Skeletal muscle cell (primary cell): ENCODE results near the gene ALX3.

Experiments
- DNase-seq: peaks from one replicate; pipeline ENCODE4 v3.0.0-alpha.2; 2010; ENCODE audit warnings: low read depth
- H3K4me3 ChIP-seq: 2 replicates; pipeline ENCODE4 v1.5.1; 2011; ENCODE audit warnings: low read depth, mild to moderate bottlenecking, control low read depth, low read length, moderate library complexity

ALX3 gene

DNA sequence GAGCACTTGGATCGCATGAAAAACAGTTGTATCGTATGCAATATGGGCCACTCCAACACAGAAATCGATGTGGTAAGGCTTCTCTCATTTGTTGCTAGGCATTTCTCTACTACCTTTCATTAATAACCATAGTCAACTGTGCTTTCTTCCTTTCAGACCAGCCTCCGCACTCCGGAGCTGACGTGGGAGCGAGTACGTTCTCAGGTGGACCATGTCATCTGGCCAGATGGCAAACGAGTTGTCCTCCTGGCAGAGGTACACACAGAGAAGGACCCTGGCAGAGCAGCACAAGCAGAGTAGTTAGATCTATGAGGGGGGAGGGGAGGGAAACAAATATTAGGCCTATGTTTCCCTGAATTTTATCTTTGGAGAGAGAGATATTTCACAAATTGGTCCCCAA lies 52.1 kb downstream of the ALX3 start:
- no peak for DNase-seq
- no peak overlapping the region for H3K4me3 ChIP-seq

DNA sequence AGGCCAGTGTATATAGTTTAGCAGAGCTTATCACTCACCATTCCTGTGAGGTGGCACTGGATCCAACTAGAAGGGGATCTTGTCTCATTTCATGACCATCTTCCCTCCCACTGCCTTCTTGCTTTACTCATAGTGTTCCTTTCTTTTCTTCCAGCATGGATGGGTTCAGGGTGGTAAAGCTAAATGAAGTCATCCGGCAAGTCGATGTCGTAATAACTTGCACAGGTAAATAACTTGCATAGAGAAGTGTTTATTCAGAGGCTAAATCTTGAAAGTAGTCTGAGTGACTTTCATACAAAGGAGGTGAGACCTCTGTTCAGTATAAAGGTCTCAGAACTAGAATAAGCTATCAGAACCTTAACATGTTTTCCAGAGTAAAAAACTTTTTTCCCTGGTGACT lies 52.7 kb downstream of the ALX3 start:
- H3K4me3 ChIP-seq: no peak overlapping the region
- no peak for DNase-seq

DNA sequence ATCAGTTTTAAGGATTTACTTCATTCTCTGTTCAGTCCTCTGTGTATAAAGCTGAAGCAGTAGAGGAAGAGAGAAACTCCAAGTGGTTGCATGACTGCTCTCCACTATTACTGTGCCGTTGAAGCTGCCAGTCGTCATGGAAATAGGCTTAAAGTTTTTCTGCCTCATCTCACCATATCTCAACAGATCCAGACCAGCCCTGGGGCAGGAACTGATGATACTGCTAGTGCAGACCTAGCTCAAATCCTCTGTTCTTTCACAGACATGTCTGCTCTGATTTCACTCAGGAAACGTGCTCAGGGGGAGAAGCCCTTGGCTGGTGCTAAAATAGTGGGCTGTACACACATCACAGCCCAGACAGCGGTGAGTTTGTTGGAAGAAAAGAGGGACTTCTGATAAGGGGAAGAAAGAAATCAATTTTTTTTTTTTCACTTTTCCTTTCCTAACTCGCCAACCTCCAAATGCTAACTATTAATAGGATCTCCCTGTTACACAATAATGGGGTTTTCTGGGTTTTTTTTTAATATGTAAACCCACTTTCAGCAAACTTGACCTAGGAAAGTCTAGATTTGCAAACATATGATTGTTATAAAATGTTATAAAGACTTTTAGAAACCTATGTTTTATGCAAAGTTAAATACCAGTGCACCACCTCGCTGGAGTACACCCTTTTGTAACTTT lies 58.2 kb downstream of the ALX3 start:
- DNase-seq: no peak
- no peak overlapping the region for H3K4me3 ChIP-seq

DNA sequence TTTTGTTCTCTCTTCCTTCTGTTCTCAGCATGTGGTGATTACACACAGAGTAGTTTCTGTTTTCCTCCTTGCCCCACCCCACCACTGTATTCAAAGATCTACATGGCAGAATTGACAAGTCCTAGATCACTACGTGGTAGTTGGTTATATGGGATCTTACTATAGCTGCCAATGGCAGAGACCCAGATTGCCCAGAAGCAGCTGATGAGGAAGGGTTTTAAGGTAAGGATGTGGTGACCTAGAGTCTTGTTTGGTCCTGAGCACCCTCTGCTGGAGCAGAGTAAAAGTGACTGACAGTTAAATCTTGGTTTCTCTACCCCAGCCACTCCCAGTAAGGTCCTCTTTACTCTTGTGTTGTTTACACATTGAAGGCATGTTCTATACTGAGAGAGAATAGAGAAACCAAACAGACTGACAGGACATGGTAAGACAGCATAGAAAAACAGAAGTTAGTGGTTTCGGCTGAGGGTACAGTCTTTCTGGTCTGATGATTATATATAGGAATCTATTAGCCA lies 58.9 kb downstream of the ALX3 start:
- no peak overlapping the region for H3K4me3 ChIP-seq
- no peak for DNase-seq
